NOMO-1 treated with dmso at 0.1 percent for 144 hours (cell line): ENCODE results near the gene TPRN.

Experiments used
- DNase-seq: peaks from one replicate; lab custom pipeline; 2025; ENCODE audit not compliant: unreplicated experiment; lab: John Stamatoyannopoulos, UW

TPRN gene

DNA sequence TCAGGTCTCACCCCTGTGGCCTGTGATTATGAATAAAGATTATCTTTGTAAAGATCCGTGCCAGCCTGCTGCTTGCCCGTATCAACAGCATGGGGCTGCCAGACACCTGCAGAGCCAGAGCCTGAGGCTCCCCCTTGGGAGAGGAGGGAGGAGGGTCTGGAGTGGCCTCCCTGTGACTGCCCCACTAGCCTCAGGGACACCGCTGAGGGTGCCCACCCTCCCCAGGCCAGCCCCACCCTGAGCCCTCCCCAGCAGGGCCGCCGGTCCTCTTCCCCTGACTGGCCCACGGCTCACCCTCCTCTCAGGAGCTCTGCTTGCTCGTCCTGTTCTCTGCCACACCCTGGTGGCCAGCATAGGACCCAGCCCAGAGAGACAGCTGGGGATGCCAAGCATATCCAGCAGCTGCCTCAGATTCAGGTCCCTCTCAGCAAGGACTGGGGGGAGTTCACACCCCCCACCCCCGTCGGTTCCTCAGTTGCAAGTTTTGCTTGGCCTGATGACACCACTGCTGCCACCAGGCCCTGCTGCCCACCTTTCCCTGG, 10.2 kb downstream of the TPRN start:
- no peak for DNase-seq

GRCh38 chr9:137189297-137190295, 10.9 kb downstream of the TPRN start:
- no peak for DNase-seq

DNA sequence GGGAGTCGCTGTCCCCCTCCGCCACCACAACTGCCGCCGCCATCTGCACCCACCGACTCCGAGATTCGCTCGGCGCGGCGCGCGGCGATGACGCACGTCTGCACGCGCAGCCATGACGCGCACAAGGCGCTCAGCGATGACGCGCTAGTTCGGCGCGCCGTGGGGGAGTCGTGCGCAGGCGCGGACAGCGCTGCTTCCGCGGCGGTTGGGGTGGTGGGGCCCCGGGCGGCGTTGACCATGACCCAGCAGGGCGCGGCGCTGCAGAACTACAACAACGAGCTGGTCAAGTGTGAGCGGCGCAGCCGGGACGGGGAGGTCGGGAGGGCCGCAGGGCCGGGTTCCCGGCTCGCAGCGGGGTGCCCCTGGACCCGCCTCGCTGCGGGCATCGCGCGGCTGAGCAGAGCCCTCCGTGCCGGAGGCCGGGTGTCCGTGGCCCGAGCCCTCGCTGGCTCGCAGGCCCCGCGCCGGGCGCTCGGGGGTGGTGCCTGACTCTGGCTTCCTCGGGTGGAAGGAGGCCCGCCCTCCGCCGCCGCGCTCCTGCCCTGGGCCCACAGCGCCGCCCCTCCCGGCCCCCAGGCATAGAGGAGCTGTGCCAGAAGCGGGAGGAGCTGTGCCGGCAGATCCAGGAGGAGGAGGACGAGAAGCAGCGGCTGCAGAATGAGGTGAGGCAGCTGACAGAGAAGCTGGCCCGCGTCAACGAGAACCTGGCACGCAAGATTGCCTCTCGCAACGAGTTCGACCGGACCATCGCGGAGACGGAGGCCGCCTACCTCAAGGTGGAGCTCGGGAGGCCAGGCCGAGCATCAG, 11.8 kb downstream of the TPRN start, which contains the start of the genes ANAPC2 and SSNA1:
TSS of gene ANAPC2 (minus strand) at position 71 of the 807 bp plus-strand sequence. CDS start at position 43, 28 bp downstream.
TSS of gene SSNA1 (plus strand) at position 187 of the 807 bp plus-strand sequence. CDS start at position 238, 51 bp downstream.
- peak; percentile 93 for DNase-seq

- no peak for DNase-seq
Measured at GRCh38 chr9:137188086-137188489, 12.5 kb downstream of the TPRN start.

GRCh38 chr9:137187386-137187785, 13.2 kb downstream of the TPRN start:
- DNase-seq: no peak

DNA sequence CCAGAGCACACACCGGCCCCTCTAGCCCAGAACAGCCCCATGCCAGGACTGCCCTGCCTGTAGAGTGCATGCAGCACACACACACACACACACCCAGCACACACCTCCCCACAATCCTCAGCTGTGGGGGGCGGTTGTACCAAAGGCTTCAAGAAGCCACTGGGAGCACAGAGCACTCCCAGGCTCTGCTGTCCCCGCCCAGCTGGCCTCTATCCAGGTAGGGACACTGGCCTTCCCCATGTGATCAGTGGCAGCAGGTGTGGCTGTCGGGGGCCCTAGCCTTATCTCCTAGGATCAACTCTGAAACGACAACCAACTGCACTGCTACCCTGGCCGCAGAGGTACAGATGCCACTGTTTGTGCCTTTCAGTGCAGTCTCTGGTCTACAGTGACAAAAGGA, 14.2 kb downstream of the TPRN start:
- no peak for DNase-seq

- DNase-seq: no peak
Measured at GRCh38 chr9:137185921-137186320, 14.6 kb downstream of the TPRN start.

DNA sequence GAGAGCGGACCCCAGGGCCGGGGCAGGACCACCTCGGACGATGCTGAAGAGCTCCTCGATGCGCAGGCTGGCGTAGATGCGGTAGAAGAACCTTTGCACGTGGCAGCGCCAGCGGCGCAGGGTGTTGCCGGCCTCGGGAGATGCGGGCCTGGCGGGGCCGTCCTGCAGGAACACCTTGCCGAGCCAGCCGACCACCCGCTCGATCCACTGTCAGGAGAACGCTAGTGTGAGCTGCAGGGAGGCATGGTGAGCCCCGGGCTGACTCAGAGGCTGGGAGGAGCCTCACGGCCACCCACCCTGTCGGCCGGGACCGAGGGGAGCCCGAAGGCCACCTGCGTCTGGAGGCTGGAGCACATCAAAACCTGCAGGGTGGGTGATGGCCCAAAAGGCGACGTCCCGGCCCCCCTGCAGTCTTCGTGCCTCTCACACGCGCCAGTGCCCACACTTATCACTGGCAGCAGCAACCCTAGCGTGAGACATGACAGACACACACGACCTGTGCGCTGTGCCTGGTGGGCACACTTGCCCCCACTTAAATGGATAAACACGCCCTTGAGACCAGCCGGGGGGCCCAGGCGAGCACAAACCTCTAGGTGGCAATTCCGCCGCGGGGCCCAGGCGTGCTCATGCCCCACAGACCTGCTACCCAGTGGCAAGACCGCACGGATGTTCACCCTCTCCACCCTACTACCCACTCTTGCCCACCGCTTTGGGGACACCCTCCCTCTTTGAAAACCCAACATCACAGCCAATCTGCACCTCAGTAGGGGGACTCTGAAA, 15.5 kb downstream of the TPRN start:
- no peak for DNase-seq

GRCh38 chr9:137183980-137184595, 16.5 kb downstream of the TPRN start:
- DNase-seq: no peak

- no peak for DNase-seq
Measured at GRCh38 chr9:137182836-137183235, 17.7 kb downstream of the TPRN start.

DNA sequence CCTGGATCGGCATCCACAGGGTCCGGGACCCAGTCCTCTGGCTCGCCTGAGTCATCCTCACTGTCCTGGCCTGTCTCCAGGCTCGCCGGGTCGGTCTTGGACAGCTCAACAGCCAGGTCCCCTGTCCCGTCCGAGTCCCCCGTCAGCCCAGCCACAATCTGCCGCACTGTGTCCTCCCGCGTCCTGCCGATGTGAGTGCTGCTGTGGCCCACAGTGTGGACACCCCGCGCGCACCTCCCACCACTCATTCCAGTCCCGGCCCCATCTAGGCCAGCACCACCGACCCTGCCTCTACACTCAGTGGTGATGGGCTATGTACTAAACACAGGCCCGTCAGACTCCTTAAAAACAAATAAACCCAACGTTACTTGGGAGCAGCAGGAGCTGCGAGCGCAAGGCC, 18.9 kb downstream of the TPRN start:
- DNase-seq: no peak

DNA sequence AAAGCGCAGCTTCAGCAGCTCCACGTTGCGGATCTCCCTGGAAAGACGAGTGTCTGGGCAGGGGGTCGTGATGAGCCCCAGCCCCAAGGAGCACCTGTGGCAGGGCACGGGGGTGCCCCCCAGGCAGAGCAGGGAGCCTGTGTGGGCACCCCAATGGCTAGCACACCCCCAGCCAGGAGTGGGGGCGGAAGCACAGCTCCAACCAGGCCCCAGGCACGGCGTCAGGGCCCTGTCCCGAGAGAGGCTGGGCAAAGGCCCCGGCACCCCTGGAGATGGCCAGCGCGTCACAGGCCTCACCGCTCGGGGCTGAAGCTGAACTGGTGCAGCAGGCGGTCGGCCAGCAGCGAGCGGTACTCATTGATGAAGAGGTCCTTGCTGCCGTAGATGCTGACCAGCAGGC, 20.1 kb downstream of the TPRN start:
- DNase-seq: no peak

GRCh38 chr9:137179761-137180160, 20.8 kb downstream of the TPRN start:
- no peak for DNase-seq

DNA sequence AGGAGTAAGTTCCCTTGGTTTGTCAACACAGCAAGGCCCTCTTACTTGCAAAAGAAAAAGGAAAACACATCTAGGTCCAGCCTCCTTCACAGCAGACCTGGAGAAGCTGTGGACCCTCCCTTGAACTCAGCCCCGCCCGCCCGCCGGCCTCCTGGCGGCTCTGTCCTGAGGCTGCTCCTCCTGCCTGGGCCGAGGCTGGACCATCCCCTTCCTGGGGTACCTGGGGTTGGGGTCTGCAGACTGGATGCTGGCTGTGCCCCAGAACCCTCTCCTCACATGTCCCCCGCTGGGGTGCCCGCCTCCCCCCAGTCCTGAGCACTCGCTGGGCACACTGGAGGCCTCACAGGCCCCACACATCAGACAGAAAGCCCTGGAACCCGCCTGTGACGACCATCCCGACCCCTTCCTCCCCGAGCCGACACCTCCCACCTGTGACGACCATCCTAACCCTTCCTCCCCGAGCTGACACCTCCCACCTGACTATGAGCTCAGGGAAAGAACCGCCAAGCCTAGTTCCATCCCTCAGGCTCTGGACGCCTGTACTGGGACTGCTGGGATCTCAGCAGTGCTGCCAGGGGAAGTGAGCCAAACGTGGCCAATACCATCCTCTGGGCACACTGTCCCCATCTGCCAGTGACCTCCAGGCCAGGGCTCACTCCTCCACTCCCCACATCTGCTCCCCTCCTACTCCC, 21.5 kb downstream of the TPRN start:
- DNase-seq: no peak

DNA sequence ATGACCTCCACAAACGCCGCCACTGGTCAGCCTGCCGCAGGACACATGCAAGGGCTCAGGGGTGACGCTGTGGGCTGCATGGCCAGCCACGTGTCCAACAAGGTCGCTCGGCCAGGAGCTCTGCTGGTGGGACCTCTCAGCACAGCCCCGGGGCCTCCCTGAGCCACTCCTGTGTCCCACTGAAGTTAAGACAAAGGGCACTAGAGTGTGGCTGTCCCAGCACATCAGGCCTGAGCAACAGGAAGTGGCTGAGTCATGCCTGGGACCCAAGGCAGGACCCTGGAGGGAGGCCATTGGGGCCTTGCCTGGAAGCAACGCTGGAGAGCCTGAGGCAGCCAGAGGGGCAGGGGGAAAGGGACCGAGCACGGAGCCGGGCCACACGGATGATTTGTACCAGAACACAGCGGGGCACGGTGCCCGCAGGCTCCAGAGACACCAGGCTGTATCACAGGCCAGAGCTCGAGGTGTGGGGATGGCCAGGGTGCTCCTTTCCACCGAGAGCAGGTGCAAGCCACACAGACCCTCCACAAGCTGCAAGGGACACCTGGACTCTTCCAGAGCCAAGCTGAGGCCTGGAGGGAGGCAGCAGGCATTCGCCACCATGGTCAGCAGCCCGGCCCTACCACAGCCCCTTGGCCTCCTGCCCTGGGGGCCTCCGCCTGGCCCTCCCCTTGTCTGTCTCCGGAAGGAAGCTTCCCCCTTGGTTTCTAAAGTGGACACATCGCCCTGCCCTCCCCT, 22.2 kb downstream of the TPRN start:
- no peak for DNase-seq

- DNase-seq: no peak
Measured at GRCh38 chr9:137176302-137177182, 24.0 kb downstream of the TPRN start.

GRCh38 chr9:137175345-137175961, 25.1 kb downstream of the TPRN start:
- no peak for DNase-seq
